Right ventricle myocardium superior (tissue), 1 donor: ENCODE results near the gene ADRA2A. TPM values are rescaled to one million over a fixed set of nuclear protein-coding genes. Genes with fewer than 3 reads are reported as not detected.

Experiments used
- ATAC-seq: fragments of 200-7000 bp; cut with Tn5 transposase; one replicate; pipeline ENCODE4 v1.9.1; 2020; ENCODE audit warnings: mild to moderate bottlenecking; ENCODE audit not compliant: poor library complexity
- DNase-seq: peaks from one replicate; pipeline ENCODE4 v3.0.0-alpha.2; 2020
- intact Hi-C: fragments of 100-400 bp; cut with DNase I; formaldehyde crosslinking; loops from one replicate; pipeline ENCODE4 v1.11.2; 2022
- total RNA-seq: library from RNA; stranded (reverse); fragmentation: NEBNext Ultra II Directional; extraction: Animal tissue kit (Norgen Biotek cat#: 25700); gene quantifications from one replicate; pipeline ENCODE4 v1.2.1, GENCODE V29; 2021
- donor health status: DM: no; HTN: yes; CAD: no; lungs with severe emphysema.

Gene ADRA2A
- total RNA-seq, 1 donor from 2014 or later: 0.67 TPM

DNA sequence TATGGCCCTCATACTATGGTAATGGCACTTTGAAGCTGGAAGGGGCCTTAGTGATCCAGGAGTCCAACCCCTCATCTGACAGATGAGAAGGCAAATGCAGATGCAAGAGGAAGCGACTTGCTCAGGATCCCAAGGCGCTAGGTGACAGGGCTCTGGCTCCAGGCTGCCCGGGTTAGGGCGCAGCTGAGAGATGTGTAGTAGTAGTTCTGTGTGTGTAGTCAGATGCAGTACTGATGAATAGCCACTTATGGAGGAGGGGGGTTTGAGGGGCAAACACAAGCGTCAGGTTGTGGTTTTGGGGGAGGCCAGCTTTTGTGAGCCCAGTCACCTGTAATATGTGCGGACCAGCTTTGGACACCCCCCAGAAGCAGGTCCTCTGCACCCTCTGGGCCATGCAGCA lies 4.8 kb downstream of the ADRA2A start:
- intact Hi-C loops: no loop called here
- ATAC-seq (no peak), DNase-seq (no peak)

- ATAC-seq (no peak), DNase-seq (no peak)
- intact Hi-C loops: no loop called here
These were observed 5.5 kb downstream of the ADRA2A start for GRCh38 chr10:111082102-111082975.

DNA sequence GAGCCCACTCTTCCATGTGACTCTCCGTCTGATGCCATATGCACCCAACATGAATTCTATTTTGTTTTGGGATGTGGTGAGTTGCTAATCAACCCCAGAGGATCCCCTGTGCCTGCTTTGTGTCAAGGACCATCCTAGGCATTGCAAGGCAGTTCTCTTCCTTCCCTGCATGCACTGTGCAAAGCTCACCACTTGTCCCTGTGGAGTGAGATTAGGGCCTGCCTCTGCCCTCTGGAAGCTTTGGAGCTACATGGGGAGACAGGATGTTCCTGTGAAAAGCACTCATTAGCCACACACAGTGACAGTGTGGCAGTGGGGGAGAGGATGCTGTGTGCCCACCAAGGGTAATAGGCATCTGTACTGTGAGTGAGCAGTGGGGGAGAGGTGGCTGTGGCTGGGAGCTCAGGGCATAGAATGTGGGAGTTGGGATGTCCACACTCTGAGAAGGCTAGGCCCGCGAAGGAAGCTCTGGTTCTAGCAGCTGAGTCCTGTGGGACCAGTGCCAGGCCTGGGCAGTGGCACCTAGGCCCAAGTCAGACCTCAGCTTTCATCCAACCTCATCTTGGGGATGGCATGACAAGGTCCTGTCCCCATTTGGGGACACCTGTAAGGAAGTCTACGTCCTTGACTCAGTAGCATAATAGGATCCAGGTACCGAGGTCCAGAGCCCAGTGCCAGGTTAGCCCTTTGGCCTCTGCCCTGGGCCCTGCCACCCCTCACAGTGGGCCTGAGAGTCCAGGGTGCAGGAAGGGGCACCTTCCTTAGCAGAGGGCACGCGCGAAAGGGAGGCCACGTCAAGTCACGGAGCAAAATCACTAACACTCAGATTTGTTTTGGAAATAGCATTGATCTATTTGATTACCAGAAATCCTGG lies 6.6 kb downstream of the ADRA2A start:
- no peak for ATAC-seq
- intact Hi-C loops: no loop called here
- no peak for DNase-seq

DNA sequence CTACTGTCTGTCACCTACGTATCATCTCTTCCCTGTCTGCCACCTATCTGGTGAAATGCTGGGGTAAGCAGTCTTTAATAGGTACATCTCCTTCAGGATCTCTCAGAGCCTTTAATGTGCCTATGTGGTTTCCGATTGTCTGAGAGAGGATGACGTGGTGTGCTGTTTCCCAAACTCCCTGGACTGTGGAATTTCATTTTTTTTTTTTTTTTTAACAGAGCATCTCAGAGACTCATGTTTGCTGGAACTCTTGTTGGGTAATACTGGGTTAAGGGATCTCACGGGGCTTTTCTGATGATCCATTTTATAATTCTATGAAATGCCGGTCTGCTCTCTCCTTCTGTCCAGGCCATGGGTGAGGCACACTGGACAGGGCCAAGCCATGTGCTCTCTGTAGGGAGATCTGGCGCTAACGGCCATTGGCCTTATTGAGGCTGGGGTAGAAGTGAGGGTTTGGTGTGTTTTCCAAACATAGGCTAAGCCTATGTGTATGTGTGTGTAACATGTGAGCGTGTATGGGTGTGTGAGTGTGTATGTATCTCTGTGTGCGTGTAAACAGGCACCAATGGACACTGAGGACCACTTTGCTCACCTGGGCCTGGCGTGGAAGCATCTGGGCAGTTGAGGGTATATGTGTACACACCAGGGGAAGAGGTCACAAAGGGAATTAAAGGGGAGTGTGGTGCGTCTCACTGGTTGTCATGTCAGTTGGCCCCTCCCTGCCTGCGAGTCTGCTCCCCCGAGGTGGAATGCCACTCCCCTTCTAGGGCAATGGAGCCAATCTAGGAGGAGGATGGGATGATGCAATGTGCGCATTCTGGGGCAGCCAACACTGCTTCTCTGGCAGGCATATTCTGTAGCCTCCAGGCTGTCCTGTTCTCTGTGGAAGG lies 7.8 kb downstream of the ADRA2A start:
- ATAC-seq (no peak), DNase-seq (no peak)
- intact Hi-C loops: no loop called here

DNA sequence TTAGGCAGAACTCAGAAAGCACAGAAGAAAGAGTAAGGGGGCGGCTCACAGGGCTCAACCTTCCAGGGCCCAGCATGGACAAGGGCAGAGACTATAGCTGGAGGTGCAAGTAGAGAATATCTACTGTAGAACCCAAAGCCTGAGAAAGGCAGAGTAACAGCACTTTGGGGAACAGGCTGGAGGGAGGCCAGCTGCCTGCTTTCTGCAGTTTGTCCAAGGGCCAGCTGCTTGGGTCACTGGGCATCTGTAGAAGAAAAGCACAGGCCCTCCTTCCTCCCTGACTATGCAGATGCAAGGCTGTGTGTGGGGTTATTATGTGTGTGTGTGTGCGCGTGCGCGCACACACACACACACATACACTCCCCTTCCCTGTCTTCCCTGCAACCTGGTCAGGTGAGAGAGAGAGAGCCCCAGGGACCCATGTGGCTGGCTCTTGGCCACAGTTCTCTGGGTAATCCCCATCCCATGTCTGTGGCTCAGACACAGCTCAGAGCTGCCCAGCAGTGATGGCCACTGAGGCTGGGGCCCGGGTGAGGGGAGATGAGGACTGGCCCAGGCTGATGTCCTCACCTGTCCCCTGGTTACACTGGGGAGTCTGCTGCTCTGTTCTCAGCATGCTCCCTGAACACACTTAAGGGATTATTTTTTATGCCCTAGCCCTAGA lies 9.0 kb downstream of the ADRA2A start:
- intact Hi-C loops: no loop called here
- no peak for DNase-seq
- no peak for ATAC-seq

GRCh38 chr10:111086574-111086973 lies 9.7 kb downstream of the ADRA2A start:
- intact Hi-C loops: no loop called here
- ATAC-seq (no peak), DNase-seq (no peak)

DNA sequence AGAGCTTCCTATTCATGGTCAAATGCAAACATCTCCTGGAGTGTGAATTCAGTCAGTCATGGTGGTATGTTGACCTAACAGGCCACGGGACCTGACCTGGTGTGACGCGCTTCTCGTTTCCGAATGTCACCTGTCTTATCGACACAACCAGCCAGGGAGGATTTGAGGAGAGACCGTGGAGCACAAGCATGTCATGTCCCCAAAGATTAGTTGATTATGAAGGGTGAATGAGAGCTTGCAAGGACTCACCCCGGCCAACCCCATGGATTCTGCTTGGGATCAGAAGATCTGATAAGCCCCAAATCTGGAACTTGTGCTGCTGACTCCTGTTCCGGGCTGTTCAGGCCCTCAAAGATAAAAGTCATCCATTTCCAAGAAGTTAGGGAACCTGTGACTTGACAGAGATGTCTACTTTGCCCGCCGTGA lies 10.5 kb downstream of the ADRA2A start:
- no peak for DNase-seq
- intact Hi-C loops: no loop called here
- ATAC-seq: no peak

DNA sequence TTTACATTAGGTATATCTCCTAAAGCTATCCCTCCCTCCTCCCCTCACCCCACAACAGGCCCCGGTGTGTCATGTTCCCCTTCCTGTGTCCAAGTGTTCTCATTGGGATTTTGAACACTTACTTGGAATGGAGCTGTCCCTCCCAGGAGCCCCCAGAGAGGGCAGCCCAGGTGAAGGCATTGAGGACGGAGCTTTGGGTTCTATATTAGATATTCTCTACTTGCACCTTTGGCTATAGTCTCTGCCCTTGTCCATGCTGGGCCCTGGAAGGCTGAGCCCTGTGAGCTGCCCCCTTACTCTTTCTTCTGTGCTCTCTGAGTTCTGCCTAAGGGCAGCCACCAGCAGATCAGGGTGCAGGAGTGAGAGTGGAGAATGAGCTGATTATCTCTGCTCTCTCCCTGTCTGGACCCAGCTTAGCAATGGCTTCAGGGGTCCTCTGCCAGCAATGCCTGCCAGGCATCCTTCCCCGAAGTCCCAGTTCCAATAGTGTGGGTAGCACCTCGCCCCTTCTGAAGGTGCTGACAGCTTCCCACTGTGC lies 11.2 kb downstream of the ADRA2A start:
- ATAC-seq: no peak

DNA sequence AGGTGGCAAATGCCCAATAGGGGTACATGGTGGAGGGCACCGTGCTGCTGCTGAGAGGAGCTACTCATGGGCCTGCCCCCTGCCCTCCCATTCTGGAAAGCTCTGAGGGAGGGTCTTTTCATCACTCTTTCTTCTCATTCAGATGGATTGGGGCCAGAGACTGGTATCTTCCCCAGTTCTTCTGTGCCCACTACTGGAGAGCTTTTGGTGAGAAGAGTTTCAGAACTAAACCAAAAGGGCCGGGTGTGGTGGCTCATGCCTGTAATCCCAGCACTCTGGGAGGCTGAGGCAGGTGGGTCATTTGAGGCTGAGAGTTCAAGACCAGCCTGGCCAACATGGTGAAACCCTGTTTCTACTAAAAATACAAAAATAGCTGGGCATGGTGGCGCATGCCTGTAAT lies 12.5 kb downstream of the ADRA2A start:
- no peak for DNase-seq
- ATAC-seq: no peak
- intact Hi-C loops: no loop called here

More for the DNA sequence above, 11.2 kb downstream of the ADRA2A start:
- DNase-seq: no peak
- intact Hi-C loops: no loop called here

DNA sequence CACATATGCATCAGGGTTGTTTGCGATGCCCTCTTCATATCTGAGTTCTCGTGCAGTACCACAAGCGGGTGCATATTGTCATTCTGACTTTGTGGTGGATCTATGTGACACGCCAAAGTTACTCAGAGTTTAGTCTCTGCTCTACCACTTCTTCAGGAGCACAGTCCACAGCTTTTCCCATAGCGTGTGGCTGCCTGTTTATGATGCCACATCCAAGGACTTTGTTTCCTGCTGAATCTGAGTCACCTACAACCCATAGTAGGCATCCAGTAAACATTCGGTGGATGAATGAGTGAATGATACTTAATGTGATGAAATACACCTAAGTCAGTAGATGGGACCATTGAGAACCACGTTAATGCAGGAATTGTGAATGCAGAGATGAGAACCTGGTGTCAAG lies 15.0 kb downstream of the ADRA2A start:
- intact Hi-C loops: no loop called here
- DNase-seq (no peak), ATAC-seq (no peak)

- no peak for ATAC-seq
- intact Hi-C loops: no loop called here
These were observed 17.0 kb downstream of the ADRA2A start for GRCh38 chr10:111093741-111094380.

GRCh38 chr10:111098679-111099437 lies 22.0 kb downstream of the ADRA2A start:
- intact Hi-C loops: no loop called here
- ATAC-seq (no peak), DNase-seq (no peak)

More at GRCh38 chr10:111093741-111094380, 17.0 kb downstream of the ADRA2A start:
- no peak for DNase-seq

DNA sequence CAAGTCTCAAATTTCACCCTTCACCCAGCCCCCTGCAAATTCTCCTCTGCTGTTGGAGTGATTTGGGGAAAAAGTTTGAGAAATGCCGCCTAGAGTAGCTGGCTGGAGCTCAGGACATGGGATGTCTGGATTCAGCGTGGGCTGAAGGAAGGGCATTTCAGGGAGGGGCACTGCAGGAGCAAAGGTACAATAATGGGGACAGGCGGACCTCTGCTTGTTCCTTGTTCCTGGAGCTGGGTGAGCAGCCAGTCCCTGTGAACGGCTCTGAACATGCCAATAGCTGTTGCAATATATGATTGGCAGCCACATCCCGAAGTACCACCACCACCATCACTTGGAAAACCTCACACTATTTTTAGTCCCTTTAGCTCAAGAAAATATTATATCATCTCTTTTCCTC lies 23.4 kb downstream of the ADRA2A start:
- ATAC-seq (no peak), DNase-seq (no peak)
- intact Hi-C loops: no loop called here

GRCh38 chr10:111101796-111102195 lies 25.0 kb downstream of the ADRA2A start:
- intact Hi-C loops: no loop called here
- no peak for ATAC-seq
- DNase-seq: no peak

DNA sequence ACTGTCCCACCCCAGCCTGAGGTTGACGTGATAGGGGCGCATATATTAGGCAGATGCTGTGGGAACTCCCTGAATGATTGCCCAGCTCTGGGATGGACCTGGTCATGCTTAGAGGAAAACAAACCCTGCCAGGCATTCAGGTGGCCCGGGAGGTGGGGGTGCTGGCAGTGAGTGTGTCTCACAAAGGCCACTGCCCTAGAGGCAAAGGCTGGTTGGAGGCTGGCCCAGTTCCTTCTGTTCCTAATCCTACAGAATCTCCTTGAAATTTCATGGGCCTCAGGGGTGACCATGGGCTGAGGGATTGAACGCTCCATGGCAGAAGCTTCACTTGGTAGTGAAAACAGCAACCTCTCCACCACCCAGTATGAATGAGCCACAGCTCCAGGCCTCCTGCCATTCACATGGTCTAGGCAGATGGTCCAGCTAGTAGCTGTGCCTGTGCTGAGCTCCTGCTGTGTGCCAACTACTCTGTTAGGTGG lies 25.6 kb downstream of the ADRA2A start:
- no peak for DNase-seq
- intact Hi-C loops: no loop called here
- ATAC-seq: no peak

- no peak for ATAC-seq
- DNase-seq: no peak
- intact Hi-C loops: no loop called here
These were observed 26.5 kb downstream of the ADRA2A start for GRCh38 chr10:111103196-111103840.
